SK-N-SH treated with all-trans-retinoic acid at 6 μM for 48 hours (cell line): ENCODE data around the gene CNOT8.

Experiments
- ARNTL ChIP-seq: fragments of 450-650 bp; formaldehyde crosslinking; IDR thresholded peaks from 2 replicates; pipeline ENCODE4 v1.5.0; 2020; ENCODE audit warnings: low read depth, mild to moderate bottlenecking, moderate library complexity, borderline replicate concordance
- CSRNP3 ChIP-seq: fragments of 250-450 bp; sonication (Bioruptor Pico); IDR thresholded peaks from 2 replicates; pipeline ENCODE4 v1.5.1; 2021; ENCODE audit warnings: mild to moderate bottlenecking, moderate library complexity
- GLIS3 ChIP-seq: fragments of 250-450 bp; sonication (Bioruptor Pico); IDR thresholded peaks from 2 replicates; pipeline ENCODE4 v1.5.0; 2020; ENCODE audit warnings: mild to moderate bottlenecking, moderate library complexity
- OSR1 ChIP-seq: fragments of 250-450 bp; sonication (Bioruptor Pico); IDR thresholded peaks from 2 replicates; pipeline ENCODE4 v1.8.0; 2022; ENCODE audit warnings: moderate library complexity, mild to moderate bottlenecking, inconsistent platforms
- PPARA ChIP-seq: fragments of 250-450 bp; sonication (Bioruptor Pico); IDR thresholded peaks from 2 replicates; pipeline ENCODE4 v1.5.0; 2020; ENCODE audit warnings: mild to moderate bottlenecking, borderline replicate concordance
- ZC3H10 ChIP-seq: fragments of 250-450 bp; sonication (Bioruptor Pico); IDR thresholded peaks from 2 replicates; pipeline ENCODE4 v1.5.1; 2021; ENCODE audit warnings: mild to moderate bottlenecking, moderate library complexity
- ZFP30 ChIP-seq: fragments of 450-650 bp; formaldehyde crosslinking; IDR thresholded peaks from 2 replicates; pipeline ENCODE4 v1.5.0; 2022; ENCODE audit warnings: mild to moderate bottlenecking, moderate library complexity
- ZNF565 ChIP-seq: fragments of 450-650 bp; formaldehyde crosslinking; conservative IDR thresholded peaks from 2 replicates; pipeline ENCODE4 v1.5.0; 2020; ENCODE audit warnings: low read depth, mild to moderate bottlenecking, moderate library complexity
- ZNF8 ChIP-seq: fragments of 450-650 bp; formaldehyde crosslinking; IDR thresholded peaks from 2 replicates; pipeline ENCODE4 v1.5.0; 2020; ENCODE audit warnings: mild to moderate bottlenecking, moderate library complexity
- TF ChIP-seq, protein P1 (sequence below): fragments of 250-450 bp; sonication (Bioruptor Pico); IDR thresholded peaks from 2 replicates; pipeline ENCODE4 v1.5.1; 2020; ENCODE audit warnings: low read depth, mild to moderate bottlenecking, moderate library complexity
- TF ChIP-seq, protein P2 (sequence below): fragments of 250-450 bp; sonication (Bioruptor Pico); IDR thresholded peaks from 2 replicates; pipeline ENCODE4 v1.8.0; 2020; ENCODE audit warnings: mild to moderate bottlenecking, moderate library complexity, borderline replicate concordance

GRCh38 chr5:154818471-154819116 is 39.8 kb upstream of the CNOT8 start:
- TF ChIP-seq ZNF565 (no peak), ZNF8 (no peak), ARNTL (CRISPR knock-in tag) (no peak), PPARA (CRISPR knock-in tag) (no peak), OSR1 (CRISPR knock-in tag) (no peak), ZC3H10 (CRISPR knock-in tag) (no peak), CSRNP3 (CRISPR knock-in tag) (no peak), ZFP30 (CRISPR knock-in tag) (no peak), GLIS3 (CRISPR knock-in tag) (no peak)
- TF ChIP-seq, protein P1, sequence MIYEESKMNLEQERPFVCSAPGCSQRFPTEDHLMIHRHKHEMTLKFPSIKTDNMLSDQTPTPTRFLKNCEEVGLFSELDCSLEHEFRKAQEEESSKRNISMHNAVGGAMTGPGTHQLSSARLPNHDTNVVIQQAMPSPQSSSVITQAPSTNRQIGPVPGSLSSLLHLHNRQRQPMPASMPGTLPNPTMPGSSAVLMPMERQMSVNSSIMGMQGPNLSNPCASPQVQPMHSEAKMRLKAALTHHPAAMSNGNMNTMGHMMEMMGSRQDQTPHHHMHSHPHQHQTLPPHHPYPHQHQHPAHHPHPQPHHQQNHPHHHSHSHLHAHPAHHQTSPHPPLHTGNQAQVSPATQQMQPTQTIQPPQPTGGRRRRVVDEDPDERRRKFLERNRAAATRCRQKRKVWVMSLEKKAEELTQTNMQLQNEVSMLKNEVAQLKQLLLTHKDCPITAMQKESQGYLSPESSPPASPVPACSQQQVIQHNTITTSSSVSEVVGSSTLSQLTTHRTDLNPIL (CRISPR knock-in tag), result no peak
- TF ChIP-seq, protein P2, sequence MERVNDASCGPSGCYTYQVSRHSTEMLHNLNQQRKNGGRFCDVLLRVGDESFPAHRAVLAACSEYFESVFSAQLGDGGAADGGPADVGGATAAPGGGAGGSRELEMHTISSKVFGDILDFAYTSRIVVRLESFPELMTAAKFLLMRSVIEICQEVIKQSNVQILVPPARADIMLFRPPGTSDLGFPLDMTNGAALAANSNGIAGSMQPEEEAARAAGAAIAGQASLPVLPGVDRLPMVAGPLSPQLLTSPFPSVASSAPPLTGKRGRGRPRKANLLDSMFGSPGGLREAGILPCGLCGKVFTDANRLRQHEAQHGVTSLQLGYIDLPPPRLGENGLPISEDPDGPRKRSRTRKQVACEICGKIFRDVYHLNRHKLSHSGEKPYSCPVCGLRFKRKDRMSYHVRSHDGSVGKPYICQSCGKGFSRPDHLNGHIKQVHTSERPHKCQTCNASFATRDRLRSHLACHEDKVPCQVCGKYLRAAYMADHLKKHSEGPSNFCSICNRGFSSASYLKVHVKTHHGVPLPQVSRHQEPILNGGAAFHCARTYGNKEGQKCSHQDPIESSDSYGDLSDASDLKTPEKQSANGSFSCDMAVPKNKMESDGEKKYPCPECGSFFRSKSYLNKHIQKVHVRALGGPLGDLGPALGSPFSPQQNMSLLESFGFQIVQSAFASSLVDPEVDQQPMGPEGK (CRISPR knock-in tag), result no peak
